ENCODE measurements around the gene LCNL1. TPM values are rescaled to one million over a fixed set of nuclear protein-coding genes. Genes with fewer than 3 reads are reported as not detected.

Gene LCNL1
- total and polyA plus RNA-seq, 10 of the 15 experiments (the other 5 are each of a cell fraction or from before 2014, with no cell fraction given) = not detected

- no peak for TF ChIP-seq BCLAF1 (IDR thresholded peaks at IDR 0.05)
- TF ChIP-seq NFYB (IDR thresholded peaks at IDR 0.05; ENCODE audit: insufficient read depth, low read depth, low read length) = no peak
- no peak for TF ChIP-seq NR2C1 (IDR thresholded peaks at IDR 0.05)
Measured at GRCh38 chr9:137014166-137014565, 31.4 kb downstream of the LCNL1 start (continued).

- Histone ChIP-seq H3K9ac (ENCODE audit: control insufficient read depth, insufficient read depth, low read length) (no peak overlapping the region), H3K27ac (ENCODE audit: control insufficient read depth, insufficient read depth) (no peak overlapping the region), H2AFZ (ENCODE audit: control insufficient read depth, low read depth, low read length) (no peak overlapping the region), H3K27me3 (replicated peaks in 1 of 2; ENCODE audit: control insufficient read depth in 2 of 2, insufficient read depth in 2 of 2, low read length in 1 of 2) (no peaks in the 10 kb centered on the region), H3K4me2 (ENCODE audit: control insufficient read depth, insufficient read depth) (no peak overlapping the region), H3K9me3 (replicated peaks; ENCODE audit: control insufficient read depth, insufficient read depth, low read length) (no peaks in the 10 kb centered on the region; the same call in 2 of the 3 replicates), H3K4me1 (ENCODE audit: control insufficient read depth, insufficient read depth, low read length) (no peaks in the 10 kb centered on the region), H3K4me3 (no peak overlapping the region), H3K36me3 (ENCODE audit: control insufficient read depth in 2 of 2, insufficient read depth in 2 of 2, low read length in 1 of 2) (no peaks in the 10 kb centered on the region), H4K20me1 (ENCODE audit: control insufficient read depth, insufficient read depth) (no peaks in the 10 kb centered on the region), H3K79me2 (ENCODE audit: control insufficient read depth, insufficient read depth, low read length) (no peaks in the 10 kb centered on the region)
- FAIRE-seq = no peak
- ChIA-PET RAD21 (ENCODE audit: unreplicated experiment) (no interaction called here), POLR2A (no interaction called here), SMC1A (ENCODE audit: uncharacterized antibody, unreplicated experiment) (no interaction called here), CTCF (no interaction called here)
- no peak for ATAC-seq
- no TSS peak for BruUV-seq (replicated peaks)
- 86% methylated on average over 34 of the region's 36 CpGs for WGBS (ENCODE audit: insufficient coverage, insufficient replicate concordance, low lambda C conversion rate, missing lambda C conversion rate)
- DNase-seq (ENCODE audit: low read depth, low spot score) = no peak
- intact Hi-C loops (cut with micrococcal nuclease; ENCODE audit: unreplicated experiment) (no loop called here), in situ Hi-C loops (cut with MboI) (no loop called here)
- no peak for TF ChIP-seq RELA (IDR thresholded peaks at IDR 0.05; ENCODE audit: borderline replicate concordance, partially characterized antibody)
- no peak for TF ChIP-seq POLR2AphosphoS5 (IDR thresholded peaks at IDR 0.05; ENCODE audit: low read length)
- TF ChIP-seq SUPT20H (IDR thresholded peaks at IDR 0.05; ENCODE audit: borderline replicate concordance, control insufficient read depth, low read depth, low read length) = no peak
- TF ChIP-seq YBX1 (IDR thresholded peaks at IDR 0.05) = no peak
- TF ChIP-seq PRDM15 (CRISPR knock-in tag; IDR thresholded peaks at IDR 0.05) = no peak
- TF ChIP-seq MAX (IDR thresholded peaks at IDR 0.05; ENCODE audit: low read depth, low read length) = no peak
- TF ChIP-seq ZZZ3 (IDR thresholded peaks at IDR 0.05; ENCODE audit: control insufficient read depth, insufficient read length, low read depth) = no peak
- TF ChIP-seq GATAD2B (conservative IDR thresholded peaks at IDR 0.05; ENCODE audit: low read depth) = no peak
- TF ChIP-seq HSF1 (IDR thresholded peaks at IDR 0.05; ENCODE audit: low read depth, low read length) = no peak
Measured at GRCh38 chr9:137014776-137015539, 32.2 kb downstream of the LCNL1 start.
